GM12872 (cell line): ENCODE results near the gene HNF1A.
A peak's percentile ranks its signal among the peaks of the same experiment; 100 is the strongest.

ENCODE experiments used
- CTCF ChIP-seq: IDR thresholded peaks from 3 replicates; pipeline ENCODE4 v1.5.1; 2011; ENCODE audit warnings: low read depth, mild to moderate bottlenecking, low read length, moderate library complexity; ENCODE audit not compliant: insufficient read depth

The HNF1A gene

GRCh38 chr12:121005346-121005815, 27.0 kb downstream of the HNF1A start:
- peak; percentile 82 for TF ChIP-seq CTCF

GRCh38 chr12:121008347-121009098, 30.2 kb downstream of the HNF1A start:
- no peak for TF ChIP-seq CTCF

- no peak for TF ChIP-seq CTCF
These were observed 31.4 kb downstream of the HNF1A start for GRCh38 chr12:121009741-121010140.

GRCh38 chr12:121010860-121011259, 32.5 kb downstream of the HNF1A start:
- no peak for TF ChIP-seq CTCF

GRCh38 chr12:121011820-121012219, 33.5 kb downstream of the HNF1A start:
- no peak for TF ChIP-seq CTCF

- 0 out of 3 replicates have a peak, but pooled peaks have one; percentile 20 for TF ChIP-seq CTCF
These were observed 35.4 kb downstream of the HNF1A start for GRCh38 chr12:121013715-121014114.

- TF ChIP-seq CTCF: no peak
These were observed 37.8 kb downstream of the HNF1A start, which contains the start of gene C12orf43 for GRCh38 chr12:121015825-121016766. Gene C12orf43, minus strand, starts transcription at chr12:121016487. Its CDS starts 13 bp downstream, at chr12:121016474.
